NB4 (cell line): Measurements from ENCODE around the gene COL11A1.

Experiments
- CTCF ChIP-seq: IDR thresholded peaks from one replicate; pipeline ENCODE4 v1.5.1; 2012; ENCODE audit warnings: low read depth, low read length
- MAX ChIP-seq: IDR thresholded peaks from 2 replicates; pipeline ENCODE4 v1.6.1; 2011; ENCODE audit warnings: low read depth, low read length

DNA sequence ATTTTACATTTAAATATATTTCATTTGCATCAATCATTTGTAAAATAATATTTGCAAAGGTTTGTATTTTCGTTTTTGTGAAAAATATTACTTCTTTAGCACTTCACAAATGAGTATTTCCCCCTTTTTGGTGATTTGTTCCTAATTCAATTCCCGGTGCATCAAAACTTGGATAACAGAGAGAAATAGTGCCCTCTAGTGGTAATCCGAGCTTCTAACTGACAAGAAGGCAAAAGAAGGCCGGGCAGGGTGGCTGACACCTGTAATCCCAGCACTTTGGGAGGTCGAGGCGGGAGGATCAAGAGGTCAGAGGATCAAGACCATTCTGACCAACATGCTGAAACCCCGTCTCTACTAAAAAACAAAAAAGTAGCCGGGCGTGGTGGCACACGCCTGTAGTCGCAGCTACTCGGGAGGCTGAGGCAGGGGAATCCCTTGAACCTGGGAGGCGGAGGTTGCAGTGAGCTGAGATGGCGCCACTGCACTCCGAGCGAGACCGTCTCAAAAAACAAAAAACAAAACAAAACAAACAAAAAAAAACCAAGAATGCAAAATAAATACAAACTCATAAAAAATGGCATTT lies 137.7 kb downstream of the COL11A1 start:
- TF ChIP-seq CTCF: peak; percentile 45
- TF ChIP-seq MAX: no peak
